ENCODE measurements around the gene BTBD19.
A peak's percentile ranks its signal among the peaks of the same experiment; 100 is the strongest.
"Not testable (repeated sequence)": the region's sequence is repeated elsewhere in the genome, so short reads cannot be mapped to it uniquely, and the experiment has no call there.

The BTBD19 gene

GRCh38 chr1:44810101-44810761, 1.9 kb downstream of the BTBD19 start:
- peak; percentile 43 for DNase-seq

- not testable (repeated sequence) for DNase-seq
Measured at GRCh38 chr1:44810762-44811105, 2.4 kb downstream of the BTBD19 start.

- DNase-seq, result no peak
Measured at GRCh38 chr1:44811234-44811633, 2.9 kb downstream of the BTBD19 start.

- DNase-seq, result no peak
Measured at GRCh38 chr1:44812822-44813543, 4.7 kb downstream of the BTBD19 start.

GRCh38 chr1:44815926-44816325, 7.6 kb downstream of the BTBD19 start:
- DNase-seq, result not testable (repeated sequence)

- DNase-seq, result no peak
Measured at GRCh38 chr1:44817307-44817706, 9.0 kb downstream of the BTBD19 start.

GRCh38 chr1:44817771-44818495, 9.6 kb downstream of the BTBD19 start:
- DNase-seq, result no peak

GRCh38 chr1:44819196-44819607, 10.9 kb downstream of the BTBD19 start:
- no peak for DNase-seq

- peak; percentile 79 for DNase-seq
Measured at GRCh38 chr1:44819608-44820327, 11.4 kb downstream of the BTBD19 start.

GRCh38 chr1:44820328-44821239, 12.3 kb downstream of the BTBD19 start:
- no peak for DNase-seq

- no peak for DNase-seq
Measured at GRCh38 chr1:44821240-44821715, 13.0 kb downstream of the BTBD19 start.

- DNase-seq, result no peak
Measured at GRCh38 chr1:44822131-44822701, 13.9 kb downstream of the BTBD19 start.

- no peak for DNase-seq
Measured at GRCh38 chr1:44822981-44823451, 14.7 kb downstream of the BTBD19 start.

- not testable (repeated sequence) for DNase-seq
Measured at GRCh38 chr1:44824392-44824791, 16.1 kb downstream of the BTBD19 start.

- DNase-seq, result no peak
Measured at GRCh38 chr1:44826375-44827196, 18.3 kb downstream of the BTBD19 start.

- DNase-seq, result no peak
Measured at GRCh38 chr1:44827197-44828002, 19.1 kb downstream of the BTBD19 start.

- DNase-seq, result no peak
Measured at GRCh38 chr1:44828003-44828651, 19.8 kb downstream of the BTBD19 start.

- DNase-seq, result no peak
Measured at GRCh38 chr1:44828841-44829440, 20.6 kb downstream of the BTBD19 start.

Data from CD4-positive, alpha-beta T cell treated with Interleukin-6 for 4 hours (primary cell).